ENCODE measurements around the gene SMIM11.
"Not testable (repeated sequence)": the region's sequence is repeated elsewhere in the genome, so short reads cannot be mapped to it uniquely, and the experiment has no call there.

The SMIM11 gene

DNA sequence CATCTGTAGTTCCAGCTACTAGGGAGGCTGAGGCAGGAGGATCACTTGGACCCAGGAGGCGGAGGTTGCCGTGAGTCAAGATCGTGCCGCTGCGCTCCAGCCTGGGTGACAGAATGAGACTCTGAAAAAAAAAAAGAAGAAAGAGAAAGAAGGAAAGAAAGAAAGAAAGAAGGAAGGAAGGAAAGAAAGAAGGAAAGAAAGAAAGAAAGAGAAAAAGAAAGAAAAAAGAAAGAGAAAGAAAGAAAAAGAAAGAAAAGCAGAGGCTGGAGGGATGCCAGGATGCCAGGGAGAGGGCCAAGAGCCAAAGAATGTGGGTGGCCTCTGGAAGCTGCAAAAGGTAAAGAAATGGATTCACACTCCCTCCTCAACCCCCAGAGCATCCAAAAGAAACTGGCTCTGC is 19.7 kb upstream of the SMIM11 start:
- DNase-seq (ENCODE audit: low spot score): no peak

DNA sequence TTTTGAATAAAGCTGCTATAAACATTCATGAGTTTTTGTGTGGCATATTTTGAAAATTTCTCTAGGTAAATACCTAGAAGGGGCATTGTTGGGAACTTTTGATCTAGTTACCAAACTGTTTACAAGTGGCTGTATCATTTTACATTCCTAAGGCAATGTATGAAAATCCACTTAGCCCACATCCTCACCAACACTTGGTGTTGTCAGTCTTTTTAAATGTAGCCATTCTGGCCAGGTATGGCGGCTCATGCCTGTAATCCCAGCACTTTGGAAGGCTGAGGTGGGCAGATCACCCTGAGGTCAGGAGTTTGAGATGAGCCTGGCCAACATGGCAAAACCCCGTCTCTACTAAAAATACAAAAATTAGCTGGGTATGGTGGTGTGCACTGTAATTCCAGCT is 17.4 kb upstream of the SMIM11 start:
- no peak for DNase-seq (ENCODE audit: low spot score)

- no peak for DNase-seq (ENCODE audit: low spot score)
These were observed 16.4 kb upstream of the SMIM11 start for GRCh38 chr21:34358866-34359265.

- DNase-seq (ENCODE audit: low spot score): no peak
These were observed 14.6 kb upstream of the SMIM11 start for GRCh38 chr21:34360488-34361241.

- DNase-seq (ENCODE audit: low spot score): no peak
These were observed 13.2 kb upstream of the SMIM11 start for GRCh38 chr21:34362136-34362444.

DNA sequence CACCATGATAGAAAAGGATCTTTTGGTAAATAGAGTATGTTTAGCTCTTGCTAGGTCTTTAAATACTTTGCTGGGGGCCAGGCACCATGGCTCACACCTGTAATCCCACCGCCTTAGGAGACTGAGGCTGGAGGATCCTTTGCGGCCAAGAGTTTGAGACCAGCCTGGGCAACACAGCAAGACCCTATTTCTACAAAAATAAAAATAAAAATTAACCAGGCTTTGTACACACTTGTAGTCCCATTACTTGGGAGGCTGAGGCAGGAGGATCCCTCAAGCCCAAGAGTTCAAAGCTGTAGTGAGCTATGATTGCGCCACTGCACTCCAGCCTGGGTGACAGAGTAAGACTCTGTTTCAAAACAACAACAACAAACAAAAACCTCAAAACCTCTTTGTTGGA is 12.6 kb upstream of the SMIM11 start:
- DNase-seq (ENCODE audit: low spot score): no peak

- DNase-seq (ENCODE audit: low spot score): no peak
These were observed 11.6 kb upstream of the SMIM11 start, which contains the start of gene KCNE2 for GRCh38 chr21:34363733-34364132. TSS of gene KCNE2 (plus strand) at chr21:34364006. CDS start at chr21:34370479, 6,473 bp downstream.

DNA sequence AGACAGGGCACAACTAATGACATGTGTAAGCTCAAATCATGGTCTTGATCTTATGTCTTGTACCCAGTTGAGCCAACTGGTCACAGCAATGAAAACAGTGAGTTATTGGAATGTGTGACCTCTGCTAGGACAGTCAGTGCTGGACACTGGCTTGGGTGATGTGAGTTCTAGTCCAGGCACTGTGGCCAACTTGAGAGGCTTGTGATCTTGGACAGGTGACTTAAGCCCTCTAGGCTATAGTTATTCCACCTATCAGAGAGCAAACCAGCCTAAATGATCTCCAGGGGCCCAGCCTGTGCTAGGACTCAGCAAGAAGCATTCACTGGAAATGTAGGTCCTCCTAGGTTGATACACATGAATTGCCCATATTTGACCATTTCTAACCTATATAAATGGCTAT is 10.4 kb upstream of the SMIM11 start:
- no peak for DNase-seq (ENCODE audit: low spot score)

DNA sequence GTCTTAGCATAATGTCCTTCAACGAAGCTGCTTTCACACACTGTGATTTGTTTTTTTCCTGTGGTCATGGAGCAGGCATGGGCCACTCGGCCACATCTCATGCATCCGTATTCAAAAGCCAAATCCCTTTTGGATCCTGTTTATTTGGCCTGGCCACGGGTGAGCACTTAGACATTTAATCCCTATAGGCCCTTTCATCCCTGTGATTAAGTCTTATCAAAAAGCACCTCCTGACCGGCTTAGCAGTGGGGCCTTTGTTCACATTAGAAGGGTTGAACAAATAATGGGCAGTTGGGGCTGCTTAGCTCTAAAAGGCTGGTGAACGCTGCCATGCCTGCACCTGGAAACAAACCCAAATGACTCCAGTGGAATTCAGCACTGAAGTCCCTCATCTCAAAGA is 9.5 kb upstream of the SMIM11 start:
- DNase-seq (ENCODE audit: low spot score): no peak

DNA sequence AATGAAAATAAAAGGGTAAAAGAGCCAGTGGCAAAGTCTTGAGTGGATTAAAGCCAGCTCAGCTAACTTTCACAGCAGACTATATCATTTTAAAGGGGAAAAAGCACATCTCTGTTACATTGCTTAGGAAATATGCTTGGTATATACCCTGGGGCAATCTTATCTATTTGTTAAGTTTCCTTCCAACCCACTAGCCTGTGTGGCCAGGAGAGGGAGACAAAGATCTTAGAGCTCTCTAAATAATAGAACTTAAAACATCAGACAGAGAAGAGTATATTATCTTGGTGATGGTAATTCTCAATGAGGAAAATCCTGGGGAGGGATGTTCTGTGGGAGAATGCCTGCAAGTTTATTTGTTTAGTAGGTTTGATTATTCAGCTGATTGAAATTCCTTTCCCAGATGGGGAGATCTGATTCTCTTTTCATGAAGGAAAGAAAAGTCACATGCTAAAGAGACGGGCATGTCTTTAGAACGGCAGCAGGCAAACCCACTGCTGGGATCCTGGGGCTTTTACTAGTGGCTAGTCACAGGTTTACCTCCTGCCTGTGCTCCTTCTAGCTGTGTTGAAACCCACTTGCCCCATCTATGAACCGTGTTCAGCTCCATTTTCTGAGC is 7.9 kb upstream of the SMIM11 start:
- peak; percentile 70 for DNase-seq (ENCODE audit: low spot score)

DNA sequence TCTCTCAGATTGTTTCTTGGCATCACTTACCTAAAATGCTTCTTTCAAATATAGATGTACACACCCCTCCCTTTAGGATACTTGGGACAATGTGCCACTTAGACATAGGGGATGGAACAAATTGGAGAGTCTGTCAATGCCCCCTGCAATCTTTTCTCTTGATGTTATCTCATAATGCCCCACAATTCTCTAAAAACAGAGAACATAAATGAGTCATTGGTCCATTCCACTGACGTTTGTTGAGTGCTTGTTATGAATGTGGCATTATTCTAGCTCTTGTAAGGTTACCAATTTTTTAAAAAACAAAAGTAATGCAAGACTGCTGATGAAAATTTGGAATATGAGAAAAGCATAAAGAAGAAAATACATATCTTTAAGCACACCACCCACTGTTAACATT is 5.6 kb upstream of the SMIM11 start:
- no peak for DNase-seq (ENCODE audit: low spot score)

GRCh38 chr21:34372321-34372720 is 3.0 kb upstream of the SMIM11 start:
- no peak for DNase-seq (ENCODE audit: low spot score)

GRCh38 chr21:34374462-34374861 is 845 bp upstream of the SMIM11 start:
- not testable (repeated sequence) for DNase-seq (ENCODE audit: low spot score)

GRCh38 chr21:34375619-34375972 is 289 bp downstream of the SMIM11 start:
- not testable (repeated sequence) for DNase-seq (ENCODE audit: low spot score)

DNA sequence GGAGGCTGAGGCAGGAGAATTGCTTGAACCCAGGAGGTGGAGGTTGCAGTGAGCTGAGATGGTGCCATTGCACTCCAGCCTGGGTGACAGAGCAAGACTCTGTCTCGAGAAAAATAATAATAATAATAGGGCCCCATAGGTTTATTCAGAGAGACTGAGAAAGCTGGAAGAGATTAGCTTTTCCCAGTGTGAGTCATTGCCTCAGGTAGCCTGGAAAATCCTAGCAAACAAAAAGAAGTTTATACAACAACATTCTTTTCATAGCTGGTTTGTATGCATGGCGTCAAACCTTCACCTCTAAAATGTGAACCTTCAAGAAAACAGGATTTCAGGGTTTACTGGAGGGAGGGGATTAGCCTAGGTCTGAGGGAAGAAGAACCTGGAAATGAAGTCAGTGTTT is 7.8 kb downstream of the SMIM11 start:
- not testable (repeated sequence) for DNase-seq (ENCODE audit: low spot score)

- DNase-seq (ENCODE audit: low spot score): not testable (repeated sequence)
These were observed 8.6 kb downstream of the SMIM11 start for GRCh38 chr21:34383724-34384415.

DNA sequence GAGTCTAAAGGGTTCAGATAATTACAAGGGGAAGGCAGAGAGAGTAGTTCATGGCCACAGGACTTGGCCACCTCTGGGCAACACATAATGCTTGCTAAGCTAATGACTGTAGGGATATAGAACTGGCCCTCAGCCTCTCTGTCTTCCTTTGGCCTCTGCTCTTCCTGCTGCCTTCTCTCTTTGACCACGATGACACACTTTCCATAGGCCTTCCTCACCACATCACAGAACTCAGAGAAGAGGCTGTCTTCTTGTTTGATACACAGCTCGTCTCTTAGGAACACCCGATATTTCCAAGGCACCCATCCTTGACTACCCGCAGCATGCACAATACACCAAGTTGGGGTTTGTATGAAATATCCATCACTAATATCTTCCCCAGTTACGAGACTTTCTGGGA is 25.2 kb downstream of the SMIM11 start:
- DNase-seq (ENCODE audit: low spot score): not testable (repeated sequence)

- DNase-seq (ENCODE audit: low spot score): not testable (repeated sequence)
These were observed 29.4 kb downstream of the SMIM11 start for GRCh38 chr21:34404742-34405141.

DNA sequence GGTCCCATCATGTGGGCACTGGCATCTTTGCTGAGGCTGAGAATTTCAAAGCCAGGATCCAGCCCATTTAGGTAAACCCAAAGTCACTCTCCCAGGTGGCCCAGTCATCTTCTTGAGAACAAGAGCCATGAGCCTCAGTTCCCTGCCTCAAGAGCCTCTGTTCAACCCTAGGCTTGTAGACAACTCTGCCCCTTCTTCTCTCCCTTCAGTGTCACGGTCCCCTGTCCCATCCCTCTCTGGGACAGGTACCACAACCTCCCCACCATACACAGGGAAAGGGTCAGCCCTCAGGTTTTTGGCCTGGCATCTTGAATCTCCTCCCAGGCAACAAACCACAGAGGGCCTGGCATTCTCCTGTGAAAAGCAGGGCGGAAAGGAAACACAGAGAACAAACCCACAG is 30.4 kb downstream of the SMIM11 start:
- not testable (repeated sequence) for DNase-seq (ENCODE audit: low spot score)

DNA sequence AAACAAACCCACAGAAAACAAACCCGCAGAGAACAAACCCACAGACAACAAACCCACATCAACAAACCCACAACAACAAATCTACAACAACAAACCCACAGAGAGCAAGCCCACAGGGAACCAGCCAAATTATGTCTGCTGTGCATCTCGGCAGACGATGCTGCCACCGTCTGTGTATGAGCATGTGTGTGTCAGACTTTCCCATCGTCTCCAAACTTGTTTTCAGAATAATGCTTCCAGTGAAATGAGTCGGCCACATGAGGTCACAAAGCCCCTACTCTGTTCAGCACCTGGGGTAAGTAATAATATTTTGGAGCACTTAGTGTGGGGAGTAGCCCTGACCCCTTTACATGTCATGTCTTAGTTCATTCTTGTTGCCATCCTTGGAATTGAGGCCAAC is 30.8 kb downstream of the SMIM11 start:
- not testable (repeated sequence) for DNase-seq (ENCODE audit: low spot score)

- not testable (repeated sequence) for DNase-seq (ENCODE audit: low spot score)
These were observed 31.4 kb downstream of the SMIM11 start for GRCh38 chr21:34406676-34407075.

GRCh38 chr21:34407294-34407693 is 32.0 kb downstream of the SMIM11 start:
- DNase-seq (ENCODE audit: low spot score): not testable (repeated sequence)

DNA sequence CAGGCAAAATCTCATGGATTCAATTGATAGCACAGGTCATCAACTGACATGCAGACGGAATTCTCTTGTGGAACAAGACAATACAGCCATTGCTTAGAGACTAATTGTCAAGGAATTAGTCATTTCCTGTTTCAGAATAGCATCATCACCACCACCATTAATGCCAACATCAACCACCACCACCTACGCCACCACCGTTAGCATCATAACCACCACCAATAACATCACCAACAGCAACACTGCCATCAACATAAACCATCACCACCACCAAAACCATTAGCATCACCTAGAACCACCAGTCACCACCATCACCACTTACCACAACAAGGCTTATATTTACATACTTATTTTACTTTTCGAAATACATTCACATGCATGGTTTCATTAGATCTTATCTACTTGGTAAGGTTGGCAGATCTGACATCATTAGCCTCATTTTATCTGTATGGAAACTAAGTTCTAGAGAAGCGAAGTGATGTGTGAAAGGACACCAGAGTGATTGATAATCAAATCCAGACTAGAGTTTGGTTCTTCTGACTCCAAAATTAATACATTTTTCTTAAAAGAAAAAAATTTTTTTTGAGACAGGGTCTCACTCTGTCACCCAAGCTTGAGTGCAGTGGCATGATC is 42.3 kb downstream of the SMIM11 start:
- DNase-seq (ENCODE audit: low spot score): not testable (repeated sequence)
